DND-41 (cell line): ENCODE results near the gene C9orf85.

Experiments used
- EZH2 ChIP-seq: IDR thresholded peaks from 3 replicates; pipeline ENCODE4 v1.6.1; 2012; ENCODE audit warnings: borderline replicate concordance, low read depth, mild to moderate bottlenecking, moderate library complexity, low read length, inconsistent platforms; ENCODE audit not compliant: severe bottlenecking
- TF ChIP-seq, protein P1 (sequence below): IDR thresholded peaks from 2 replicates; pipeline ENCODE4 v1.5.1; 2012; ENCODE audit warnings: borderline replicate concordance, low read length, moderate library complexity, mild to moderate bottlenecking; ENCODE audit not compliant: poor library complexity, severe bottlenecking; ENCODE audit errors: extremely low read depth

DNA sequence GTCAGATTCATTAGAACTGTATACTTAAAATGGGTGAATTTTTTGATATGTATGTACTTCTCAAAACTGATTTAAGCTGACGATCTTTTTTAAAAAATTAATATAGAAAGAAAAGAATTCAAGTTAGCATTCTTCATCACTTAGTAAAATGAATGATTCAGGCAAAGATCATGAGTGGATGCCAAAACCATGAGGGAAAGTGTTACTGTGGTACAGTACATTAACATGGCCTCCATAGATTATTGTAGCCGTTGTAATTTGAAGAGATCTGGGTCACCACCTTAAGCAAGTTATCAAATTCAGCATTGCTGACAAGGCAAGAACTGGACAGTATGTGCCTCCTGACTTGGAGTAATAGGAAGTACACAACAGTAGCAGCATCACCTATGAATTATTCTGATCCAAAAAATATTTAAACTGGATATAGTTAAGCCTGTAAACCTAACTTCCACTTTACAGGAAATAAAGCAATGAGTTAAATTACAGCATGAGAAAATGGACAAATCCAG lies 29.7 kb downstream of the C9orf85 start:
- TF ChIP-seq, protein P1, sequence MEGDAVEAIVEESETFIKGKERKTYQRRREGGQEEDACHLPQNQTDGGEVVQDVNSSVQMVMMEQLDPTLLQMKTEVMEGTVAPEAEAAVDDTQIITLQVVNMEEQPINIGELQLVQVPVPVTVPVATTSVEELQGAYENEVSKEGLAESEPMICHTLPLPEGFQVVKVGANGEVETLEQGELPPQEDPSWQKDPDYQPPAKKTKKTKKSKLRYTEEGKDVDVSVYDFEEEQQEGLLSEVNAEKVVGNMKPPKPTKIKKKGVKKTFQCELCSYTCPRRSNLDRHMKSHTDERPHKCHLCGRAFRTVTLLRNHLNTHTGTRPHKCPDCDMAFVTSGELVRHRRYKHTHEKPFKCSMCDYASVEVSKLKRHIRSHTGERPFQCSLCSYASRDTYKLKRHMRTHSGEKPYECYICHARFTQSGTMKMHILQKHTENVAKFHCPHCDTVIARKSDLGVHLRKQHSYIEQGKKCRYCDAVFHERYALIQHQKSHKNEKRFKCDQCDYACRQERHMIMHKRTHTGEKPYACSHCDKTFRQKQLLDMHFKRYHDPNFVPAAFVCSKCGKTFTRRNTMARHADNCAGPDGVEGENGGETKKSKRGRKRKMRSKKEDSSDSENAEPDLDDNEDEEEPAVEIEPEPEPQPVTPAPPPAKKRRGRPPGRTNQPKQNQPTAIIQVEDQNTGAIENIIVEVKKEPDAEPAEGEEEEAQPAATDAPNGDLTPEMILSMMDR: no peak
- TF ChIP-seq EZH2: no peak
